ENCODE measurements around the gene CFAP68. TPM values are rescaled to one million over a fixed set of nuclear protein-coding genes. Genes with fewer than 3 reads are reported as not detected.

The CFAP68 gene
- total and polyA plus RNA-seq, 10 of the 15 experiments (the other 5 are each of a cell fraction or from before 2014, with no cell fraction given), result 35.7 to 84.4 (median 64.1) TPM

- TF ChIP-seq PRDM15 (CRISPR knock-in tag; IDR thresholded peaks at IDR 0.05) (no peak), CUX1 (IDR thresholded peaks at IDR 0.05; ENCODE audit: insufficient replicate concordance, low read depth, low read length) (no peak)
Measured at GRCh38 chr11:111923351-111923788, 44.0 kb downstream of the CFAP68 start (continued).

GRCh38 chr11:111923951-111924350, 44.6 kb downstream of the CFAP68 start:
- in situ Hi-C loops (cut with MboI) (no loop called here), intact Hi-C loops (cut with micrococcal nuclease; ENCODE audit: unreplicated experiment) (no loop called here)
- no peak overlapping the region for H3K4me2 ChIP-seq (ENCODE audit: control insufficient read depth, insufficient read depth)
- CTCF ChIA-PET, result interaction anchor here (1.0 kb wide), 1 partner anchor 357 kb away, joined by 5 read pairs; no protein-coding TSS in a partner anchor
- FAIRE-seq, result no peak
- no peak for TF ChIP-seq IKZF2 (IDR thresholded peaks at IDR 0.05)
- no peak for TF ChIP-seq ELK1 (IDR thresholded peaks at IDR 0.05; ENCODE audit: low read depth, low read length)
- no peak for TF ChIP-seq NFYA (IDR thresholded peaks at IDR 0.05; ENCODE audit: borderline replicate concordance, low read depth, low read length)
- SMC1A ChIA-PET (ENCODE audit: uncharacterized antibody, unreplicated experiment), result interaction anchor here (0.8 kb wide), 1 partner anchor 58 kb away, joined by 3 read pairs; no protein-coding TSS in a partner anchor
- H3K9me3 ChIP-seq (replicated peaks; ENCODE audit: control insufficient read depth, insufficient read depth, low read length), result no peaks in the 10 kb centered on the region
- H4K20me1 ChIP-seq (ENCODE audit: control insufficient read depth, insufficient read depth), result no peaks in the 10 kb centered on the region
- H3K9ac ChIP-seq (ENCODE audit: control insufficient read depth, insufficient read depth, low read length), result no peak overlapping the region
- peaks cover 10% of the 10 kb centered on the region for H3K4me1 ChIP-seq (ENCODE audit: control insufficient read depth, insufficient read depth, low read length)
- POLR2A ChIA-PET, result no interaction called here
- no peak for ATAC-seq
- no peaks in the 10 kb centered on the region for H3K36me3 ChIP-seq (ENCODE audit: control insufficient read depth in 2 of 2, insufficient read depth in 2 of 2, low read length in 1 of 2)
- H3K4me3 ChIP-seq, result no peak overlapping the region
- no peaks in the 10 kb centered on the region; a peak in 1 of 4 replicates for H3K27me3 ChIP-seq (replicated peaks in 1 of 2; ENCODE audit: control insufficient read depth in 2 of 2, insufficient read depth in 2 of 2, low read length in 1 of 2)
- DNase-seq (ENCODE audit: low read depth, low spot score), result no peak
- no peaks in the 10 kb centered on the region for H3K79me2 ChIP-seq (ENCODE audit: control insufficient read depth, insufficient read depth, low read length)
- RAD21 ChIA-PET (ENCODE audit: unreplicated experiment), result no interaction called here
- no peak overlapping the region for H2AFZ ChIP-seq (ENCODE audit: control insufficient read depth, low read depth, low read length)
- H3K27ac ChIP-seq (ENCODE audit: control insufficient read depth, insufficient read depth), result no peak overlapping the region
- BruUV-seq (replicated peaks), result no TSS peak
